Neuronal stem cell (in vitro differentiated cells): ENCODE results near the gene LGR6.

Source experiments
- DNase-seq: peaks from one replicate; pipeline ENCODE4 v3.0.0-alpha.2; 2013; ENCODE audit warnings: low spot score
- H2AFZ ChIP-seq: one replicate; pipeline ENCODE4 v1.6.1; 2013; ENCODE audit warnings: mild to moderate bottlenecking, low read length, inconsistent platforms
- H2AK5ac ChIP-seq: 2 replicates; pipeline ENCODE4 v1.6.1; 2013; ENCODE audit warnings: low read depth, mild to moderate bottlenecking, inconsistent platforms, low read length, moderate library complexity, mixed read lengths
- H2BK120ac ChIP-seq: 2 replicates; pipeline ENCODE4 v1.6.1; 2013; ENCODE audit warnings: low read depth, mild to moderate bottlenecking, inconsistent platforms, low read length, moderate library complexity, mixed read lengths
- H2BK12ac ChIP-seq: one replicate; pipeline ENCODE4 v1.6.1; 2013; ENCODE audit warnings: low read length, inconsistent platforms
- H2BK15ac ChIP-seq: 2 replicates; pipeline ENCODE4 v1.6.1; 2013; ENCODE audit warnings: mild to moderate bottlenecking, low read length, inconsistent platforms, mixed read lengths
- H2BK5ac ChIP-seq: one replicate; pipeline ENCODE4 v1.6.1; 2013; ENCODE audit warnings: inconsistent platforms, mild to moderate bottlenecking, low read length, moderate library complexity
- H3K14ac ChIP-seq: one replicate; pipeline ENCODE4 v1.6.1; 2013; ENCODE audit warnings: low read length, inconsistent platforms
- H3K18ac ChIP-seq: 2 replicates; pipeline ENCODE4 v1.6.1; 2013; ENCODE audit warnings: low read length, inconsistent platforms
- H3K23ac ChIP-seq: 2 replicates; pipeline ENCODE4 v1.6.1; 2013; ENCODE audit warnings: low read depth, mild to moderate bottlenecking, mixed read lengths, low read length, inconsistent platforms; ENCODE audit not compliant: poor library complexity
- H3K27ac ChIP-seq: replicated peaks from 3 replicates; pipeline ENCODE4 v1.5.1; 2013; ENCODE audit warnings: low read length, inconsistent platforms
- H3K27me3 ChIP-seq, 3 experiments: 2 replicates each; pipeline ENCODE4 v1.6.1; 2013; ENCODE audit warnings: low read length in 3 of 3, mild to moderate bottlenecking in 2 of 3, inconsistent platforms in 1 of 3, low read depth in 1 of 3, mixed read lengths in 1 of 3, moderate library complexity in 1 of 3; ENCODE audit not compliant: control insufficient read depth in 3 of 3, insufficient read depth in 3 of 3
- H3K36me3 ChIP-seq, 2 donors: replicated peaks in 1 of 2; 2 replicates each; pipeline ENCODE4 v1.6.1; 2013; ENCODE audit warnings: low read length in 2 of 2; ENCODE audit not compliant: control insufficient read depth in 2 of 2, insufficient read depth in 2 of 2
- H3K4ac ChIP-seq: 2 replicates; pipeline ENCODE4 v1.6.1; 2013; ENCODE audit warnings: inconsistent platforms, mild to moderate bottlenecking, low read length, moderate library complexity
- H3K4me1 ChIP-seq, 2 donors: 1 replicate in 1 of 2; 2 replicates in 1 of 2; pipeline ENCODE4 v1.6.1; 2013; ENCODE audit warnings: low read length in 2 of 2, low read depth in 1 of 2; ENCODE audit not compliant: control insufficient read depth in 2 of 2, insufficient read depth in 1 of 2
- H3K4me2 ChIP-seq: one replicate; pipeline ENCODE4 v1.6.1; 2013; ENCODE audit warnings: mild to moderate bottlenecking, low read length, inconsistent platforms; ENCODE audit not compliant: insufficient read depth, poor library complexity, severe bottlenecking
- H3K4me3 ChIP-seq, 2 donors: 2 replicates each; pipeline ENCODE4 v1.5.1; 2013; ENCODE audit warnings: low read length in 2 of 2, mild to moderate bottlenecking in 2 of 2, inconsistent platforms in 1 of 2, moderate library complexity in 1 of 2
- H3K79me1 ChIP-seq: one replicate; pipeline ENCODE4 v1.6.1; 2013; ENCODE audit warnings: low read depth, mild to moderate bottlenecking, inconsistent platforms, low read length, moderate library complexity
- H3K9ac ChIP-seq: one replicate; pipeline ENCODE4 v1.6.1; 2013; ENCODE audit warnings: mild to moderate bottlenecking, low read depth, low read length, inconsistent platforms; ENCODE audit not compliant: poor library complexity
- H3K9me3 ChIP-seq, 2 donors: replicated peaks in 1 of 2; 2 replicates each; pipeline versions ENCODE3 to v1.6.1; 2013; ENCODE audit warnings: low read length in 2 of 2, mild to moderate bottlenecking in 2 of 2, inconsistent platforms in 1 of 2, low read depth in 1 of 2, mixed read lengths in 1 of 2, moderate library complexity in 1 of 2; ENCODE audit not compliant: control insufficient read depth in 2 of 2, insufficient read depth in 1 of 2
- H4K8ac ChIP-seq: one replicate; pipeline ENCODE4 v1.6.1; 2013; ENCODE audit warnings: low read depth, mild to moderate bottlenecking, inconsistent platforms, low read length, moderate library complexity
- H4K91ac ChIP-seq: one replicate; pipeline ENCODE4 v1.6.1; 2013; ENCODE audit warnings: low read length, low read depth, mild to moderate bottlenecking, inconsistent platforms; ENCODE audit not compliant: poor library complexity
- WGBS, 2 donors: extraction: QIAGEN DNeasy Blood & Tissue Kit; methylation state at CpG; one replicate each; pipeline ENCODE4 v1.1.7; 2013; ENCODE audit warnings: missing lambda C conversion rate in 2 of 2, mixed read lengths in 1 of 2; ENCODE audit not compliant: insufficient read length in 2 of 2, insufficient replicate concordance in 1 of 2; ENCODE audit errors: extremely low coverage in 2 of 2; 5-methylcytosine and 5-hydroxymethylcytosine counted together

LGR6 gene

GRCh38 chr1:202162047-202162417, 31.6 kb upstream of the LGR6 start:
- Histone ChIP-seq H3K18ac (peak overlapping the region; percentile 79), H2BK5ac (no peak overlapping the region), H3K4me2 (no peak overlapping the region), H2BK120ac (no peak overlapping the region), H3K27me3 (peaks cover 0 to 55% (median 0%) of the 10 kb centered on the region in 3 experiments), H3K27ac (no peak overlapping the region), H3K4me1 (peaks cover 15 to 18% of the 10 kb centered on the region in 2 donors), H4K8ac (no peak overlapping the region), H3K4me3 (no peak overlapping the region), H3K9ac (no peak overlapping the region), H2BK15ac (no peak overlapping the region), H3K4ac (no peak overlapping the region), H2AFZ (peak overlapping the region; percentile 61), H2BK12ac (no peak overlapping the region), H2AK5ac (peak overlapping the region; percentile 6), H3K36me3 (no peaks in the 10 kb centered on the region), H3K79me1 (no peaks in the 10 kb centered on the region), H3K14ac (no peak overlapping the region), H3K9me3 (no peaks in the 10 kb centered on the region), H4K91ac (no peak overlapping the region), H3K23ac (peak overlapping the region; percentile 47)
- no CpG with 5 or more reads among the region's 4 CpGs for WGBS, 2 donors
- DNase-seq = no peak

- H2BK120ac ChIP-seq = no peak overlapping the region
- H3K4ac ChIP-seq = no peak overlapping the region
- H3K27ac ChIP-seq = no peak overlapping the region
- WGBS, 2 donors = no CpG with 5 or more reads among the region's 15 CpGs
- no peak for DNase-seq
- no peaks in the 10 kb centered on the region for H3K36me3 ChIP-seq
- H3K4me2 ChIP-seq = no peak overlapping the region
- no peak overlapping the region for H2BK5ac ChIP-seq
- no peak overlapping the region for H3K4me3 ChIP-seq
- no peak overlapping the region for H3K14ac ChIP-seq
- no peak overlapping the region for H2AK5ac ChIP-seq
- peak overlapping the region; percentile 61 for H2AFZ ChIP-seq
- H4K8ac ChIP-seq = no peak overlapping the region
- H3K9ac ChIP-seq = no peak overlapping the region
- no peak overlapping the region for H3K18ac ChIP-seq
- peaks cover 15 to 18% of the 10 kb centered on the region in 2 donors for H3K4me1 ChIP-seq
- H2BK12ac ChIP-seq = no peak overlapping the region
- no peak overlapping the region for H4K91ac ChIP-seq
- H3K23ac ChIP-seq = peak overlapping the region; percentile 47
- peaks cover 0 to 55% (median 0%) of the 10 kb centered on the region in 3 experiments for H3K27me3 ChIP-seq
- no peaks in the 10 kb centered on the region for H3K79me1 ChIP-seq
- H2BK15ac ChIP-seq = no peak overlapping the region
- no peaks in the 10 kb centered on the region for H3K9me3 ChIP-seq
Measured at GRCh38 chr1:202162418-202163280, 30.9 kb upstream of the LGR6 start.

GRCh38 chr1:202163281-202164270, 30.0 kb upstream of the LGR6 start:
- Histone ChIP-seq H3K36me3 (no peaks in the 10 kb centered on the region), H4K8ac (no peak overlapping the region), H3K9me3 (no peaks in the 10 kb centered on the region), H2BK12ac (no peak overlapping the region), H2BK15ac (peak overlapping the region; percentile 60), H3K27me3 (peaks cover 0 to 60% (median 0%) of the 10 kb centered on the region in 3 experiments), H3K9ac (no peak overlapping the region), H3K4ac (no peak overlapping the region), H3K4me3 (no peak overlapping the region), H4K91ac (no peak overlapping the region), H3K18ac (peak overlapping the region; percentile 39), H3K4me2 (no peak overlapping the region), H2AFZ (peak overlapping the region; percentile 43), H3K27ac (no peak overlapping the region), H3K14ac (no peak overlapping the region), H3K23ac (no peak overlapping the region), H2AK5ac (peak overlapping the region; percentile 79), H2BK5ac (no peak overlapping the region), H2BK120ac (no peak overlapping the region), H3K4me1 (peaks cover 18 to 19% of the 10 kb centered on the region in 2 donors), H3K79me1 (no peaks in the 10 kb centered on the region)
- WGBS, 2 donors = no CpG with 5 or more reads among the region's 12 CpGs
- DNase-seq = no peak
